Gastrocnemius medialis (tissue), 4 donors: ENCODE results near the gene SRPX2.

Experiments
- POLR2A ChIP-seq, 2 donors: fragments of 450-650 bp; IDR thresholded peaks; one replicate each; pipeline ENCODE4 v1.6.1; 2017; ENCODE audit warnings: antibody characterized with exemption in 2 of 2, mild to moderate bottlenecking in 2 of 2, moderate library complexity in 2 of 2
- TF ChIP-seq, protein P1 (sequence below), 5 experiments: fragments of 450-650 bp in 3 of 5; fragments of 200-600 bp in 2 of 5; sonication (generic) in 2 of 5; IDR thresholded peaks in 4 of 5; conservative IDR thresholded peaks in 1 of 5; 1 replicate in 4 of 5; 2 replicates in 1 of 5; pipeline ENCODE4 v1.5.1; 2016 to 2019; ENCODE audit warnings: antibody characterized with exemption in 5 of 5, mild to moderate bottlenecking in 3 of 5, moderate library complexity in 3 of 5

DNA sequence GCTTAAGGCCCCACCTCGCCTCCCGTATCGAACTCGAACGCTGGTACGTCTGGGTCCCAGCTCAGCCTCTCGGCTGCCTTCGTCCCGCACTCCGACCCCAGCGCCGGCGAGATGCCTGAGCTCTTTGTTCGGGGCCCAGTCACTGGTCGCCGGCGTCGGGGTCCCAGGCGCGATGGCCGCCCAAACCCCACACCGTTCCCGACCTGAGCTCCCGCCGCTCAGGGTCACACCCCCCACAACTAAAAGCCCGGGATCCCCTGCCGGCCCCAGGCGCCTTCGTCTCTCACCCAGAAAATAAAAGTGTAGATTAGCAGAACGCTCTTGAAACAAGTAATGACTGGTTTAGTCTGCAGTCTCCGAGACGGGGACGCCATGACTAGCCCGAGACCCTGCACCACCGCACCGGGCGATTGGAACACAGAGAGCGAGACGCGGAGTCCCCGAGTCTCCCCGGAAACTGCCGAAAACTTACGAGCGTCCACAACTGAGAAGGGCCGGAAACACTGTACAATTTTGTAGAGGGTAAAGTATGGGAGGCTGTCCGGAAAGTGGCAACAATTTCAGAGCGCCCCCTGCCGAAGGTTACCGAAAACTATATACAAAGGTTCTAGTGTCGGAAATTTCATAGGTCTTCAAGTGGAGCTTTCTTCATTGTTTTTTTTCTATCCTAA, 7.5 kb upstream of the SRPX2 start, which contains the start of gene TSPAN6:
- TF ChIP-seq, protein P1, sequence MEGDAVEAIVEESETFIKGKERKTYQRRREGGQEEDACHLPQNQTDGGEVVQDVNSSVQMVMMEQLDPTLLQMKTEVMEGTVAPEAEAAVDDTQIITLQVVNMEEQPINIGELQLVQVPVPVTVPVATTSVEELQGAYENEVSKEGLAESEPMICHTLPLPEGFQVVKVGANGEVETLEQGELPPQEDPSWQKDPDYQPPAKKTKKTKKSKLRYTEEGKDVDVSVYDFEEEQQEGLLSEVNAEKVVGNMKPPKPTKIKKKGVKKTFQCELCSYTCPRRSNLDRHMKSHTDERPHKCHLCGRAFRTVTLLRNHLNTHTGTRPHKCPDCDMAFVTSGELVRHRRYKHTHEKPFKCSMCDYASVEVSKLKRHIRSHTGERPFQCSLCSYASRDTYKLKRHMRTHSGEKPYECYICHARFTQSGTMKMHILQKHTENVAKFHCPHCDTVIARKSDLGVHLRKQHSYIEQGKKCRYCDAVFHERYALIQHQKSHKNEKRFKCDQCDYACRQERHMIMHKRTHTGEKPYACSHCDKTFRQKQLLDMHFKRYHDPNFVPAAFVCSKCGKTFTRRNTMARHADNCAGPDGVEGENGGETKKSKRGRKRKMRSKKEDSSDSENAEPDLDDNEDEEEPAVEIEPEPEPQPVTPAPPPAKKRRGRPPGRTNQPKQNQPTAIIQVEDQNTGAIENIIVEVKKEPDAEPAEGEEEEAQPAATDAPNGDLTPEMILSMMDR (IDR thresholded peaks at IDR 0.05 in 4 of 5, conservative IDR thresholded peaks at IDR 0.05 in 1 of 5), result peak; percentile 8 to 49 (median 30)
- TF ChIP-seq POLR2A (IDR thresholded peaks at IDR 0.05), result peak in 1 of 2 donors; percentile 32
